ENCODE results near the gene CLEC20A.

DNA sequence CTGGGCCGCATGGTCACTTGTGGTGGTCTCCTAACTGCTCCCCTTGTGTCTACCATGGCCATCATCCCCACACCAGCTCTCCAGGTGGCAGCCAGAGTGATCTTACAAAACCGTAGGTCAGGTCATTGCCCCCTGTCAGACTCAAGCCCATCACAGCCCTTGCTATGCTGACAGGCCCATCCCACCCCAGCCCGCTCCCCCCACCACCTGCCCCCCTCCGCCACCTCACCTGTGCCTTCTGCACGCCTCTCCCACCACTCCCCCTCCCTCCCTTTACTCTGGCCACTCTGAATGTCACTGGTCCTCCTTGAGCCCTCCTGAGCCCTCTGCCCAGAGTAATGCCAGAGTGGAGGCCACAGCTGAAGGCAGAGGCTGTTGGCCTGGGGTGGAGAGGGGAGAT, 44.6 kb upstream of the CLEC20A start:
- no peak for TF ChIP-seq TAF1 (IDR thresholded peaks at IDR 0.05; ENCODE audit: borderline replicate concordance, low read depth, low read length)
- no peak for TF ChIP-seq POLR2A (IDR thresholded peaks at IDR 0.05; ENCODE audit: low read depth, low read length)
- TF ChIP-seq POLR2AphosphoS5 (IDR thresholded peaks at IDR 0.05; ENCODE audit: low read depth, low read length) = no peak

Measured in GM12892 (cell line).